Keratinocyte (primary cell): Measurements from ENCODE around the gene PLSCR4. TPM values are rescaled to one million over a fixed set of nuclear protein-coding genes. Genes with fewer than 3 reads are reported as not detected.

Source experiments
- DNase-seq: peaks from one replicate; pipeline ENCODE4 v3.0.0-alpha.2; 2011; ENCODE audit warnings: low read depth, missing footprints, low spot score
- FAIRE-seq: peaks from 2 replicates; lab custom pipeline; 2011; peaks lifted over from hg19 to GRCh38; lab: Jason Lieb, UNC
- H2AFZ ChIP-seq: 2 replicates; pipeline ENCODE4 v1.6.0; 2012; ENCODE audit warnings: low read length, control low read depth, inconsistent platforms; ENCODE audit not compliant: control insufficient read depth
- H3K27ac ChIP-seq: 2 replicates; pipeline ENCODE4 v1.5.1; 2011; ENCODE audit warnings: low read length; ENCODE audit not compliant: control insufficient read depth, insufficient read depth
- H3K27me3 ChIP-seq: 3 replicates; pipeline ENCODE4 v1.6.0; 2011; ENCODE audit warnings: low read length; ENCODE audit not compliant: control insufficient read depth, insufficient read depth; ENCODE audit errors: extremely low read depth
- H3K36me3 ChIP-seq, 2 experiments: 2 replicates in 1 of 2; 3 replicates in 1 of 2; pipeline ENCODE4 v1.5.1; 2011; ENCODE audit warnings: low read length in 2 of 2, mild to moderate bottlenecking in 1 of 2; ENCODE audit not compliant: control insufficient read depth in 2 of 2, insufficient read depth in 2 of 2; ENCODE audit errors: extremely low read depth in 1 of 2
- H3K4me1 ChIP-seq: 3 replicates; pipeline ENCODE4 v1.5.1; 2011; ENCODE audit warnings: low read length; ENCODE audit not compliant: control insufficient read depth, insufficient read depth; ENCODE audit errors: extremely low read depth
- H3K4me2 ChIP-seq: 3 replicates; pipeline ENCODE4 v1.6.0; 2011; ENCODE audit warnings: low read depth, low read length; ENCODE audit not compliant: control insufficient read depth, insufficient read depth; ENCODE audit errors: extremely low read depth
- H3K4me3 ChIP-seq, 3 experiments: fragments of 200-600 bp in 1 of 3; sonication (generic) in 1 of 3; 2 replicates in 2 of 3; 3 replicates in 1 of 3; pipeline ENCODE4 v1.5.1; 2011 to 2016; ENCODE audit warnings: low read length in 3 of 3, mild to moderate bottlenecking in 3 of 3, control low read depth in 2 of 3, inconsistent platforms in 1 of 3, low read depth in 1 of 3, mixed read lengths in 1 of 3, mixed run types in 1 of 3, moderate library complexity in 1 of 3; ENCODE audit not compliant: control insufficient read depth in 2 of 3, insufficient read depth in 2 of 3; ENCODE audit errors: extremely low read depth in 1 of 3
- H3K79me2 ChIP-seq: 2 replicates; pipeline ENCODE4 v1.6.0; 2012; ENCODE audit warnings: low read length; ENCODE audit not compliant: control insufficient read depth, insufficient read depth
- H3K9ac ChIP-seq: 3 replicates; pipeline ENCODE4 v1.6.0; 2011; ENCODE audit warnings: low read length; ENCODE audit not compliant: control insufficient read depth, insufficient read depth; ENCODE audit errors: extremely low read depth
- H3K9me1 ChIP-seq: 3 replicates; pipeline ENCODE4 v1.6.0; 2011; ENCODE audit warnings: low read length; ENCODE audit not compliant: control insufficient read depth, insufficient read depth; ENCODE audit errors: extremely low read depth
- H3K9me3 ChIP-seq: 2 replicates; pipeline ENCODE4 v1.5.1; 2012; ENCODE audit warnings: low read depth, low read length; ENCODE audit not compliant: control insufficient read depth
- H4K20me1 ChIP-seq: 3 replicates; pipeline ENCODE4 v1.6.0; 2011; ENCODE audit warnings: low read length; ENCODE audit not compliant: control insufficient read depth, insufficient read depth; ENCODE audit errors: extremely low read depth
- CTCF ChIP-seq, 3 experiments: IDR thresholded peaks in 1 of 3; conservative IDR thresholded peaks in 1 of 3; optimal IDR thresholded peaks in 1 of 3; 2 replicates in 2 of 3; 3 replicates in 1 of 3; pipeline versions ENCODE3 to v1.5.1; 2011; ENCODE audit warnings: low read length in 3 of 3, mild to moderate bottlenecking in 3 of 3, moderate library complexity in 2 of 3, control low read depth in 1 of 3, inconsistent platforms in 1 of 3; ENCODE audit not compliant: insufficient read depth in 2 of 3; ENCODE audit errors: extremely low read depth in 1 of 3
- EZH2 ChIP-seq: IDR thresholded peaks from one replicate; pipeline ENCODE4 v1.6.1; 2012; ENCODE audit warnings: inconsistent platforms, mild to moderate bottlenecking, low read length, moderate library complexity
- dilution Hi-C: fragments of 300-500 bp; cut with MboI; formaldehyde crosslinking; loops from one replicate; pipeline ENCODE4 v1.7.0; 2020; ENCODE audit warnings: low sequenced_read_pairs; ENCODE audit not compliant: extremely low pct_ligation_motif_present
- polyA plus RNA-seq, 5 experiments: library from polyadenylated mRNA; depleted of rRNA in 3 of 5; stranded (reverse) in 3 of 5; stranded (forward) in 1 of 5; unstranded in 1 of 5; fragments of >200 nt; gene quantifications; 1 replicate in 1 of 5; 2 replicates in 3 of 5; 3 replicates in 1 of 5; pipeline versions ENCODE4 v1.2.1 to v1.2.3, GENCODE V29; 2011 to 2012; ENCODE audit warnings: missing spikeins in 2 of 5, low read depth in 1 of 5, low replicate concordance in 1 of 5

PLSCR4 gene
- polyA plus RNA-seq, 1 donor (not counting 4 experiments of a cell fraction or from before 2014, with no cell fraction given), result 1.5 TPM

GRCh38 chr3:146160964-146161662, 89.8 kb downstream of the PLSCR4 start, which contains the start of gene PLOD2:
PLOD2 (minus strand) TSS chr3:146161184; CDS start chr3:146160989, 195 bp downstream.
- no peak for DNase-seq
- Histone ChIP-seq H4K20me1 (no peaks in the 10 kb centered on the region), H3K4me1 (peaks cover 29% of the 10 kb centered on the region), H3K27me3 (no peaks in the 10 kb centered on the region), H3K4me2 (peak within 1 kb of the TSS; percentile 80), H3K9me1 (no peaks in the 10 kb centered on the region), H3K36me3 (no peaks in the 10 kb centered on the region), H3K79me2 (peaks cover 13% of the 10 kb centered on the region), H2AFZ (peak within 1 kb of the TSS; percentile 43), H3K9me3 (no peaks in the 10 kb centered on the region), H3K27ac (peak within 1 kb of the TSS; percentile 35), H3K9ac (peak within 1 kb of the TSS; percentile 79), H3K4me3 (peak within 1 kb of the TSS; percentile 50 to 72 (median 65))
- no peak for FAIRE-seq
- dilution Hi-C loops, result no loop called here
- TF ChIP-seq CTCF (optimal IDR thresholded peaks at IDR 0.05 in 1 of 3, IDR thresholded peaks at IDR 0.05 in 1 of 3, conservative IDR thresholded peaks at IDR 0.05 in 1 of 3; ENCODE audit: extremely low read depth in 1 of 3, insufficient read depth in 2 of 3, low read length in 3 of 3), result no peak
- TF ChIP-seq EZH2, result no peak

- H4K20me1 ChIP-seq, result no peaks in the 10 kb centered on the region
- FAIRE-seq, result peak; percentile 79
- H3K79me2 ChIP-seq, result peaks cover 13% of the 10 kb centered on the region
- no peak for DNase-seq
- TF ChIP-seq CTCF (optimal IDR thresholded peaks at IDR 0.05 in 1 of 3, IDR thresholded peaks at IDR 0.05 in 1 of 3, conservative IDR thresholded peaks at IDR 0.05 in 1 of 3; ENCODE audit: extremely low read depth in 1 of 3, insufficient read depth in 2 of 3, low read length in 3 of 3) (peak; percentile 55 to 64 (median 56)), EZH2 (no peak)
- peaks cover 22% of the 10 kb centered on the region for H3K4me1 ChIP-seq
- no peaks in the 10 kb centered on the region for H3K9me3 ChIP-seq
- H2AFZ ChIP-seq, result peak overlapping the region; percentile 43
- H3K4me3 ChIP-seq, result peak overlapping the region; percentile 50 to 72 (median 65)
- peak overlapping the region; percentile 80 for H3K4me2 ChIP-seq
- H3K36me3 ChIP-seq, result no peaks in the 10 kb centered on the region
- no peaks in the 10 kb centered on the region for H3K27me3 ChIP-seq
- H3K27ac ChIP-seq, result peak overlapping the region; percentile 35
- peak overlapping the region; percentile 79 for H3K9ac ChIP-seq
- H3K9me1 ChIP-seq, result no peaks in the 10 kb centered on the region
- dilution Hi-C loops, result no loop called here
These were observed 90.5 kb downstream of the PLSCR4 start for GRCh38 chr3:146160321-146160963.
